Loucy (cell line): ENCODE data around the gene PCNX4.

Experiments used
- CTCF ChIP-seq: fragments of 200-600 bp; sonication (generic); conservative IDR thresholded peaks from 2 replicates; pipeline ENCODE4 v1.5.1; 2014; ENCODE audit warnings: mild to moderate bottlenecking, antibody characterized with exemption, low read length
- EZH2phosphoT487 ChIP-seq: fragments of 200-600 bp; IDR thresholded peaks from 2 replicates; pipeline ENCODE4 v1.6.1; 2018; ENCODE audit warnings: antibody characterized with exemption, mild to moderate bottlenecking, moderate library complexity, borderline replicate concordance

DNA sequence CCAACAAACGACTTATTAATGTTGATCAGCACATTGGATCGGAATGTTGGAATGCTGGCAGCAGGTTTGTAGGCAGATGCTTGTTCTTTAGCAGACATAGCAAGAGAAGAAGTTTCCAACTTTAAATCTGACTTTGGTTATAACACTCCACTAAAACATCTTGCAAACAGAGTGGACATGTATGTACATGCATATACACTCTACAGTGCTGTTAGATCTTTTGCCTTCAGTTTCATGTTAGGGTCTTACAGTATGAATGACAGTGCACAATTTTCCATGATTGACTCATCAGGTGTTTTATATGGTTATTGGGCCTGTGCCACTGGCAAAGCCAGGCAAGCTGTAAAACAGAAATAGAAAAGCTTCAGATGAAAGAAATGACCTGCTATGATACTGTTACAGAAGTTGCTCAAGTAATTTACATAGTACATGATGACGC, 87.7 kb downstream of the PCNX4 start:
- TF ChIP-seq CTCF: no peak
- no peak for TF ChIP-seq EZH2phosphoT487
